NT2/D1 (cell line): ENCODE data around the gene EDC3.
"Not testable (repeated sequence)": the region's sequence is repeated elsewhere in the genome, so short reads cannot be mapped to it uniquely, and the experiment has no call there.

ENCODE experiments used
- DNase-seq: peaks from one replicate; pipeline ENCODE4 v3.0.0-alpha.2; 2011; ENCODE audit warnings: low read depth, low spot score
- H3K27me3 ChIP-seq: 2 replicates; pipeline ENCODE4 v1.6.0; 2011; ENCODE audit warnings: mild to moderate bottlenecking; ENCODE audit not compliant: insufficient read length, insufficient read depth
- H3K36me3 ChIP-seq: 2 replicates; pipeline ENCODE4 v1.6.1; 2011; ENCODE audit warnings: mild to moderate bottlenecking, low read length, mixed read lengths; ENCODE audit not compliant: insufficient read depth, insufficient read length
- H3K4me1 ChIP-seq: 2 replicates; pipeline ENCODE4 v1.5.1; 2011; ENCODE audit not compliant: insufficient read depth, insufficient read length
- H3K4me3 ChIP-seq: 2 replicates; pipeline ENCODE4 v1.5.1; 2011; ENCODE audit warnings: low read depth; ENCODE audit not compliant: insufficient read length
- H3K9ac ChIP-seq: 2 replicates; pipeline ENCODE4 v1.6.0; 2011; ENCODE audit warnings: low read depth; ENCODE audit not compliant: insufficient read length
- H3K9me3 ChIP-seq: 2 replicates; pipeline ENCODE4 v1.5.1; 2011; ENCODE audit warnings: mild to moderate bottlenecking, low read length; ENCODE audit not compliant: insufficient read depth
- SUZ12 ChIP-seq: IDR thresholded peaks from 2 replicates; pipeline ENCODE4 v1.6.1; 2011; ENCODE audit not compliant: insufficient read length, insufficient read depth; ENCODE audit errors: extremely low read depth
- YY1 ChIP-seq: IDR thresholded peaks from 2 replicates; pipeline ENCODE4 v1.6.1; 2011; ENCODE audit not compliant: insufficient read length, insufficient read depth
- ZNF274 ChIP-seq: IDR thresholded peaks from 2 replicates; pipeline ENCODE4 v1.6.1; 2011; ENCODE audit warnings: mild to moderate bottlenecking, low read depth, low read length

The EDC3 gene

DNA sequence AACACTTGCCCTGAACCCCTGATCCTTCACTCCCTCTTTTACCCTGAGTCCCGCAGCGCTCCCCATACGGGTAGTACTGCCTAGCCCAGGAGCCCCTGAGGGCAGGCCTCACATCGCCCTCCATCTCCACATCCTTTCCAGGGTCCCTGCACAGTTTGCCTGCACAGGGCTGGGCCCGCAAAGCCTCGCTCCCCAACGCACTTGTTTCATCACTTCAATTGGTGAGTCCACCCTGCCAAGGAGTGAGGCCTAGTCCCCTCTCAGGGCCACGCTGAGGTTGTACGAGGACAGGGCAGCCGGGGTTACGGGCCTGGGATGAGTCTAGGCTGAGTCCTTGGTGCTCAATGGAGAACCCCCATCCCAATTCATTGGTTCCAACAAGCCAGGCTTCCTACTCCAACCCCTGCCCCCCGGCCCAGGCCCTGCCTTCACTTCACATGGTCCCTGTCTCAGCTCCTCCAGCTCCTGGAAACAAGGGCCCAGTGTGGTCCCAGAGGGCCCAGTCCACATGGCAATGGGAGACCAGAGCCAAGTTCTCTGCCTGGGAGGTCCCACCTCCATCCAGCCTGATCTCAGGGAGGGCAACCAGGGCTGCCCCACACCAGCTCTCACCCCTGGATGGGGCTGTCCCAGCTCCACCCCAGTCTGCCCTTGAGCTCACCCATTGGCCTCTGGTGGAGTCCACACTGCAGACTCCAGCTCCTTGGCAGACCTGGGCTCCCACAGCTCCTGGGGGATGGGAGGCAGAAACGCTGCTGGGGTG lies 92.6 kb downstream of the EDC3 start:
- Histone ChIP-seq H3K36me3 (peaks cover 20% of the 10 kb centered on the region), H3K4me3 (no peak overlapping the region), H3K9ac (no peak overlapping the region), H3K4me1 (peaks cover 33% of the 10 kb centered on the region), H3K9me3 (no peaks in the 10 kb centered on the region), H3K27me3 (no peaks in the 10 kb centered on the region)
- TF ChIP-seq SUZ12 (no peak), ZNF274 (no peak), YY1 (no peak)
- no peak for DNase-seq

DNA sequence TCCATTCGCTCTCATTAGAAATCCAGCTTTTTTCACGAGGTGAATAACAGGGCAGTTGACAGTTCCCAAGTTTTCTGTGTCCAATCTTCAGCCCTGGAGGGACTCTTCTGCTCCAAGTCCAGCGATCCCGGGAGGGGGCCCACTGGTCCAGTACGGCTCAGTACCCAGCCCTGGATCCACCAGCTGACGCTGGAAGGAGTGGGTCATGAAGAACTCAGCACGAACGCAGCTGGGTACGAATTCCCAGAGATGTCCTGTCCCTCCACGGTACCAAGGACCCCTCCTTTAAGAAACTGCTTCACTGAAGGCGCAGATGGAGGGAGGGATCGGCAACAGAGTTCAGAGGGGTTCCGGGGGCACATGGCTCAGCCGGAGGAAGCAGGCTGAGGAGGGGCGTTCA lies 96.7 kb downstream of the EDC3 start:
- Histone ChIP-seq H3K4me3 (no peak overlapping the region), H3K27me3 (no peaks in the 10 kb centered on the region), H3K4me1 (peaks cover 35% of the 10 kb centered on the region), H3K9ac (no peak overlapping the region), H3K9me3 (no peaks in the 10 kb centered on the region), H3K36me3 (peaks cover 50% of the 10 kb centered on the region)
- TF ChIP-seq ZNF274 = no peak
- TF ChIP-seq YY1 = no peak
- no peak for TF ChIP-seq SUZ12
- DNase-seq = no peak

- peaks cover 57% of the 10 kb centered on the region for H3K36me3 ChIP-seq
- TF ChIP-seq SUZ12 = no peak
- TF ChIP-seq YY1 = no peak
- TF ChIP-seq ZNF274 = no peak
- no peak overlapping the region for H3K9ac ChIP-seq
- no peak overlapping the region for H3K4me3 ChIP-seq
- H3K9me3 ChIP-seq = no peaks in the 10 kb centered on the region
- DNase-seq = no peak
- peaks cover 31% of the 10 kb centered on the region for H3K4me1 ChIP-seq
- H3K27me3 ChIP-seq = no peaks in the 10 kb centered on the region
Measured at GRCh38 chr15:74598126-74598842, 97.5 kb downstream of the EDC3 start.

DNA sequence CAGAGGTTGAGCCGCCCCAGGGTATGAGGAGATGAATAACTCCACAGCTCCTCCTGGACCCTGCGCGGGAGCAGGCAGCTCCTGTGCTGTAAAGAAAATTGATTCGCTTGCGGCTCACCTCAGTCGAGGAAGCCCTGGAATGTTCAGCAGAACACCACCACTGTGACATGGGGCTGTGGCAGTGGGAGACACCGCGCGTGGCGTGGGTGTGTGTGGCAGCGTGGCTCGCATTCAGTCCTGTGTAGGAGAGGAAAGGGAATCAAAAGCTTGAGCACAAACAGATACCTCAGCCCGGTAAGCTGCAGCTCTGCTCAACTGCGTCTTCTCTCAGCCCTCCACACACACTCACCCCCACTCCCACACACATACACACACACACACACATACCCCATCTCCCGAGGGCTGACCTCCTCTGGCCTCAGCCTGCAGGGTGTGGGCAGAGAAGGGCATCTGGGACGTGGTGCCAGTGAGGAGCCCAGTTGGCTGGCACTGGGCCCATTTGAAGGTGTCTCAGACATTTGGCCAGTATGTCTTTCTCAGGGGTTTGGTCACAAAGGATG lies 98.6 kb downstream of the EDC3 start:
- Histone ChIP-seq H3K36me3 (peaks cover 68% of the 10 kb centered on the region), H3K4me1 (peaks cover 22% of the 10 kb centered on the region)
- not testable (repeated sequence) for H3K9ac ChIP-seq, H3K9me3 ChIP-seq, H3K4me3 ChIP-seq, H3K27me3 ChIP-seq, DNase-seq

- H3K9ac ChIP-seq, H3K27me3 ChIP-seq, H3K9me3 ChIP-seq, H3K4me3 ChIP-seq, DNase-seq: not testable (repeated sequence)
- H3K36me3 ChIP-seq = peaks cover 73% of the 10 kb centered on the region
- peaks cover 19% of the 10 kb centered on the region for H3K4me1 ChIP-seq
Measured at GRCh38 chr15:74596736-74597135, 99.1 kb downstream of the EDC3 start.

DNA sequence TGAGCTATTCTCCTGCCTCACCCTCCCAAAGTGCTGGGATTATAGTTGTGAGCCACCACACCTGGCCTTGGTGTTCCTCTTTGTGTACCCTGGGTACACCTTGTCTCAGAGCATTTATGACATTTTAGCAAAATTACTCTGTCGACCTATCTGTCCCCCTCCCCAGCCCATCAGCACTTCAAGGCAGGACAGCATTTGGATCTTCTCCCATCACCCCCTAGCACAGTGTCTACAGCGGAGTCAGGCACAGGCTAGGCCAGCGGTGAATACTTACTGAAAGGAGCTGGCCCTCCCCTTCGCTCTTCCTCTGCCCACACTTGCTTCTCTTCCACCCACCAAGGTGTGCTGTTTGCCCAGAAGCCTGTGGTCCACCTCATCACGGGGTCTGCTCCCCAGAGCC lies 100.6 kb downstream of the EDC3 start:
- peaks cover 9% of the 10 kb centered on the region for H3K4me1 ChIP-seq
- no peak overlapping the region for H3K4me3 ChIP-seq
- TF ChIP-seq YY1 = no peak
- no peak for TF ChIP-seq ZNF274
- no peak for TF ChIP-seq SUZ12
- H3K9ac ChIP-seq = no peak overlapping the region
- DNase-seq = no peak
- H3K27me3 ChIP-seq = no peaks in the 10 kb centered on the region
- no peaks in the 10 kb centered on the region for H3K9me3 ChIP-seq
- peaks cover 85% of the 10 kb centered on the region for H3K36me3 ChIP-seq

- TF ChIP-seq ZNF274 = no peak
- no peak for TF ChIP-seq YY1
- TF ChIP-seq SUZ12 = no peak
- no peak overlapping the region for H3K9ac ChIP-seq
- no peaks in the 10 kb centered on the region for H3K27me3 ChIP-seq
- no peak for DNase-seq
- H3K4me1 ChIP-seq = peaks cover 9% of the 10 kb centered on the region
- peaks cover 88% of the 10 kb centered on the region for H3K36me3 ChIP-seq
- no peak overlapping the region for H3K4me3 ChIP-seq
- no peaks in the 10 kb centered on the region for H3K9me3 ChIP-seq
Measured at GRCh38 chr15:74594455-74594854, 101.4 kb downstream of the EDC3 start.

GRCh38 chr15:74593122-74593521 lies 102.7 kb downstream of the EDC3 start:
- no peaks in the 10 kb centered on the region for H3K27me3 ChIP-seq

More at GRCh38 chr15:74593122-74593521, 102.7 kb downstream of the EDC3 start:
- no peak overlapping the region for H3K4me3 ChIP-seq
- no peaks in the 10 kb centered on the region for H3K9me3 ChIP-seq
- H3K36me3 ChIP-seq = peaks cover 79% of the 10 kb centered on the region
- peaks cover 8% of the 10 kb centered on the region for H3K4me1 ChIP-seq
- TF ChIP-seq YY1 (no peak), SUZ12 (no peak), ZNF274 (no peak)
- no peak for DNase-seq
- H3K9ac ChIP-seq = no peak overlapping the region
